Mesendoderm (in vitro differentiated cells): ENCODE measurements around the gene MCF2L2.

Experiments used
- DNase-seq: peaks from one replicate; pipeline ENCODE4 v3.0.0; 2013
- H2AK5ac ChIP-seq: 2 replicates; pipeline ENCODE4 v1.6.1; 2013; ENCODE audit warnings: low read length, inconsistent platforms
- H2BK120ac ChIP-seq: 2 replicates; pipeline ENCODE4 v1.6.1; 2013; ENCODE audit warnings: low read depth, mild to moderate bottlenecking, low read length, moderate library complexity, mixed read lengths
- H2BK15ac ChIP-seq: replicated peaks from 2 replicates; pipeline ENCODE4 v1.6.1; 2013; ENCODE audit warnings: low read depth, mild to moderate bottlenecking, moderate library complexity
- H2BK5ac ChIP-seq: 2 replicates; pipeline ENCODE4 v1.6.1; 2013; ENCODE audit warnings: low read length, inconsistent platforms
- H3K18ac ChIP-seq: 2 replicates; pipeline ENCODE4 v1.6.1; 2013; ENCODE audit warnings: mild to moderate bottlenecking, low read length, mixed read lengths
- H3K23ac ChIP-seq: one replicate; pipeline ENCODE4 v1.6.1; 2013; ENCODE audit warnings: low read length
- H3K27ac ChIP-seq: 2 replicates; pipeline ENCODE4 v1.5.1; 2013; ENCODE audit warnings: low read depth, mild to moderate bottlenecking, inconsistent platforms, low read length, moderate library complexity
- H3K27me3 ChIP-seq: 2 replicates; pipeline ENCODE4 v1.6.1; 2013; ENCODE audit warnings: low read length, control low read depth, mild to moderate bottlenecking, inconsistent platforms; ENCODE audit not compliant: insufficient read depth, poor library complexity
- H3K36me3 ChIP-seq: 2 replicates; pipeline ENCODE4 v1.6.1; 2013; ENCODE audit warnings: low read length, inconsistent platforms; ENCODE audit not compliant: control insufficient read depth, insufficient read depth
- H3K4ac ChIP-seq: one replicate; pipeline ENCODE4 v1.6.1; 2013; ENCODE audit warnings: low read depth, mild to moderate bottlenecking, low read length, moderate library complexity
- H3K4me1 ChIP-seq: 2 replicates; pipeline ENCODE4 v1.6.1; 2013; ENCODE audit warnings: low read depth, low read length, inconsistent platforms; ENCODE audit not compliant: control insufficient read depth
- H3K4me2 ChIP-seq: 2 replicates; pipeline ENCODE4 v1.6.1; 2013; ENCODE audit warnings: low read length
- H3K4me3 ChIP-seq: 2 replicates; pipeline ENCODE4 v1.5.1; 2013; ENCODE audit warnings: mild to moderate bottlenecking, low read length
- H3K56ac ChIP-seq: one replicate; pipeline ENCODE4 v1.6.1; 2013; ENCODE audit warnings: low read length
- H3K79me1 ChIP-seq: 2 replicates; pipeline ENCODE4 v1.6.1; 2013; ENCODE audit warnings: low read length, inconsistent platforms
- H3K79me2 ChIP-seq: 2 replicates; pipeline ENCODE4 v1.6.1; 2013; ENCODE audit warnings: mild to moderate bottlenecking, low read length; ENCODE audit not compliant: control insufficient read depth, insufficient read depth
- H3K9ac ChIP-seq: 2 replicates; pipeline ENCODE4 v1.6.1; 2013; ENCODE audit warnings: low read length, inconsistent platforms
- H4K5ac ChIP-seq: one replicate; pipeline ENCODE4 v1.6.1; 2013; ENCODE audit warnings: low read length
- H4K8ac ChIP-seq: one replicate; pipeline ENCODE4 v1.6.1; 2013; ENCODE audit warnings: low read depth, mild to moderate bottlenecking, control low read depth, low read length, moderate library complexity
- WGBS: extraction: QIAGEN DNeasy Blood & Tissue Kit; methylation state at CpG from one replicate; pipeline ENCODE4 v1.1.7; 2013; ENCODE audit warnings: low lambda C conversion rate, missing lambda C conversion rate; ENCODE audit not compliant: insufficient coverage; ENCODE audit errors: extremely low coverage; 5-methylcytosine and 5-hydroxymethylcytosine counted together

Gene MCF2L2

DNA sequence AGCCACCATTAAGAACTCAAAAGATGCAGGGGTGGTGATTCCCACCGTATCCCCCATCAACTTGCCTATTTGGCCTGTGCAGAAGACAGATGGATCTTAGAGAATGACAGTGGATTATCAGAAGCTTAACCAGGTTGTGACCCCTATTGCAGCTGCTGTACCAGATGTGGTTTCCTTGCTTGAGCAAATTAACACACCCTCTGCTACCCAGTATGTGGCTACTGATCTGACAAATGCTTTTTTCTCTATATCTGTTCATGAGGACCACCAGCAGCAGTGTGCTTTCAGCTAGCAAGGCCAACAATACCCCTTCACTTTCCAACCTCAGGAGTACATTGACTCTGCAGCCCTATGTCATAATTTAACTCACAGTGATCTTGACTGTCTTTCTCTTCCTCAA lies 8.6 kb upstream of the MCF2L2 start:
- peak overlapping the region; percentile 80 for H3K18ac ChIP-seq
- no peak overlapping the region for H2BK5ac ChIP-seq
- H3K4ac ChIP-seq: no peak overlapping the region
- no peaks in the 10 kb centered on the region for H3K79me1 ChIP-seq
- H3K9ac ChIP-seq: no peak overlapping the region
- peak overlapping the region; percentile 35 for H2AK5ac ChIP-seq
- H3K4me3 ChIP-seq: no peak overlapping the region
- peak overlapping the region; percentile 83 for H2BK120ac ChIP-seq
- H3K27ac ChIP-seq: peak overlapping the region; percentile 46
- H3K27me3 ChIP-seq: no peaks in the 10 kb centered on the region
- peak overlapping the region; percentile 47 for H3K56ac ChIP-seq
- H3K4me1 ChIP-seq: peaks cover 14% of the 10 kb centered on the region
- no peaks in the 10 kb centered on the region for H3K36me3 ChIP-seq
- no peak overlapping the region for H4K5ac ChIP-seq
- no peak overlapping the region for H3K4me2 ChIP-seq
- no peaks in the 10 kb centered on the region for H3K79me2 ChIP-seq
- WGBS: no CpG with 5 or more reads among the region's 1 CpG
- H4K8ac ChIP-seq: no peak overlapping the region
- no peak for DNase-seq
- H3K23ac ChIP-seq: no peak overlapping the region
- peak overlapping the region; percentile 1 for H2BK15ac ChIP-seq

GRCh38 chr3:183435661-183436060 lies 7.2 kb upstream of the MCF2L2 start:
- peak overlapping the region; percentile 11 for H3K18ac ChIP-seq
- H3K4me3 ChIP-seq: no peak overlapping the region
- H2BK120ac ChIP-seq: peak overlapping the region; percentile 15
- no peak overlapping the region for H4K8ac ChIP-seq
- no peak overlapping the region for H3K23ac ChIP-seq
- no CpG with 5 or more reads among the region's 1 CpG for WGBS
- H3K36me3 ChIP-seq: no peaks in the 10 kb centered on the region
- H3K4me1 ChIP-seq: peaks cover 14% of the 10 kb centered on the region
- H2BK15ac ChIP-seq: no peak overlapping the region
- peak overlapping the region; percentile 72 for H3K27ac ChIP-seq
- no peaks in the 10 kb centered on the region for H3K79me2 ChIP-seq
- no peaks in the 10 kb centered on the region for H3K27me3 ChIP-seq
- peak; percentile 65 for DNase-seq
- no peak overlapping the region for H3K4me2 ChIP-seq
- H3K4ac ChIP-seq: peak overlapping the region; percentile 85
- H3K9ac ChIP-seq: peak overlapping the region; percentile 36
- peak overlapping the region; percentile 91 for H2BK5ac ChIP-seq
- no peak overlapping the region for H2AK5ac ChIP-seq
- no peaks in the 10 kb centered on the region for H3K79me1 ChIP-seq
- no peak overlapping the region for H4K5ac ChIP-seq
- peak overlapping the region; percentile 69 for H3K56ac ChIP-seq

GRCh38 chr3:183434992-183435391 lies 6.6 kb upstream of the MCF2L2 start:
- peak overlapping the region; percentile 56 for H3K9ac ChIP-seq

GRCh38 chr3:183434503-183434902 lies 6.1 kb upstream of the MCF2L2 start:
- H3K23ac ChIP-seq: no peak overlapping the region

More at GRCh38 chr3:183434992-183435391, 6.6 kb upstream of the MCF2L2 start:
- Histone ChIP-seq H4K5ac (peak overlapping the region; percentile 61), H3K79me1 (no peaks in the 10 kb centered on the region), H3K79me2 (no peaks in the 10 kb centered on the region), H3K4me3 (no peak overlapping the region), H3K23ac (no peak overlapping the region), H3K56ac (peak overlapping the region; percentile 90), H2AK5ac (peak overlapping the region; percentile 25), H2BK15ac (no peak overlapping the region), H3K36me3 (no peaks in the 10 kb centered on the region), H3K27ac (peak overlapping the region; percentile 72), H3K18ac (peak overlapping the region; percentile 11), H3K4me2 (peak overlapping the region; percentile 23), H4K8ac (no peak overlapping the region), H3K4me1 (peaks cover 16% of the 10 kb centered on the region), H2BK120ac (peak overlapping the region; percentile 15), H3K27me3 (no peaks in the 10 kb centered on the region), H2BK5ac (peak overlapping the region; percentile 100), H3K4ac (peak overlapping the region; percentile 92)
- peak; percentile 77 for DNase-seq
- WGBS: no CpG with 5 or more reads among the region's 2 CpGs

GRCh38 chr3:183430325-183430957 lies 2.0 kb upstream of the MCF2L2 start:
- no peak overlapping the region for H3K4me2 ChIP-seq
- H3K4me3 ChIP-seq: no peak overlapping the region
- H3K79me2 ChIP-seq: no peaks in the 10 kb centered on the region
- no peaks in the 10 kb centered on the region for H3K36me3 ChIP-seq
- no peak overlapping the region for H3K9ac ChIP-seq
- H2BK5ac ChIP-seq: no peak overlapping the region
- H3K4me1 ChIP-seq: peaks cover 9% of the 10 kb centered on the region
- no CpG with 5 or more reads among the region's 5 CpGs for WGBS
- H4K8ac ChIP-seq: no peak overlapping the region
- H2BK120ac ChIP-seq: no peak overlapping the region
- H3K56ac ChIP-seq: no peak overlapping the region
- DNase-seq: peak; percentile 82
- H3K27me3 ChIP-seq: no peaks in the 10 kb centered on the region
- H3K27ac ChIP-seq: peak overlapping the region; percentile 47
- no peak overlapping the region for H2AK5ac ChIP-seq
- H3K23ac ChIP-seq: no peak overlapping the region
- H4K5ac ChIP-seq: no peak overlapping the region
- H2BK15ac ChIP-seq: no peak overlapping the region
- no peaks in the 10 kb centered on the region for H3K79me1 ChIP-seq
- H3K18ac ChIP-seq: peak overlapping the region; percentile 7
- no peak overlapping the region for H3K4ac ChIP-seq

More at GRCh38 chr3:183434503-183434902, 6.1 kb upstream of the MCF2L2 start:
- Histone ChIP-seq H3K27ac (peak overlapping the region; percentile 72), H3K4me2 (peak overlapping the region; percentile 23), H3K4ac (peak overlapping the region; percentile 92), H3K27me3 (no peaks in the 10 kb centered on the region), H3K4me3 (no peak overlapping the region), H3K9ac (peak overlapping the region; percentile 56), H2AK5ac (peak overlapping the region; percentile 25), H3K4me1 (peaks cover 16% of the 10 kb centered on the region), H3K56ac (peak overlapping the region; percentile 90), H2BK15ac (no peak overlapping the region), H3K36me3 (no peaks in the 10 kb centered on the region), H2BK120ac (peak overlapping the region; percentile 15), H3K79me2 (no peaks in the 10 kb centered on the region), H3K18ac (peak overlapping the region; percentile 11), H3K79me1 (no peaks in the 10 kb centered on the region), H2BK5ac (peak overlapping the region; percentile 100), H4K8ac (no peak overlapping the region), H4K5ac (peak overlapping the region; percentile 51)
- DNase-seq: peak; percentile 75
- no CpG with 5 or more reads among the region's 9 CpGs for WGBS
